GM12872 (cell line): ENCODE measurements around the gene NHLH1.

Experiments used
- TF ChIP-seq, protein P1 (sequence below): IDR thresholded peaks from 3 replicates; pipeline ENCODE4 v1.5.1; 2011; ENCODE audit warnings: low read depth, mild to moderate bottlenecking, low read length, moderate library complexity; ENCODE audit not compliant: insufficient read depth

The NHLH1 gene

DNA sequence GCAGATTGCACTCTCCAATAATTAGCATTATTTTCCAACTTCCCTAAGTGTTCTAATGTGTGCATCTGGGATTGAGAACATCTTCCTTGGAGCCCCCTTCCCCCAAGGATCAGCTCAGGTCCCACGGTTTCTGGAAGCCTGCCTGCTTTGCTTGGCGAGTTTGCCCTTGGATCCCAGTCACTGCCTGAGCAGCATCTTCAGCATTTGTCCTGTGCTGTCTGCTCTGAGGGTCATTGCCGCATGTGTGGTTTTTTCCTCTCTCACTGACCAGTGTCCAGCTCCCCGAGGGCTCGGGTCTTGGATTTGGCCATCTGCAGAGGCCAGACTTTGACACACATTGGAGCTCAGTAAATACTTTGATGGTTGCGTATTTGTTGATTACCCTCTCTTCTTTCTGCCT lies 51.6 kb downstream of the NHLH1 start:
- TF ChIP-seq, protein P1, sequence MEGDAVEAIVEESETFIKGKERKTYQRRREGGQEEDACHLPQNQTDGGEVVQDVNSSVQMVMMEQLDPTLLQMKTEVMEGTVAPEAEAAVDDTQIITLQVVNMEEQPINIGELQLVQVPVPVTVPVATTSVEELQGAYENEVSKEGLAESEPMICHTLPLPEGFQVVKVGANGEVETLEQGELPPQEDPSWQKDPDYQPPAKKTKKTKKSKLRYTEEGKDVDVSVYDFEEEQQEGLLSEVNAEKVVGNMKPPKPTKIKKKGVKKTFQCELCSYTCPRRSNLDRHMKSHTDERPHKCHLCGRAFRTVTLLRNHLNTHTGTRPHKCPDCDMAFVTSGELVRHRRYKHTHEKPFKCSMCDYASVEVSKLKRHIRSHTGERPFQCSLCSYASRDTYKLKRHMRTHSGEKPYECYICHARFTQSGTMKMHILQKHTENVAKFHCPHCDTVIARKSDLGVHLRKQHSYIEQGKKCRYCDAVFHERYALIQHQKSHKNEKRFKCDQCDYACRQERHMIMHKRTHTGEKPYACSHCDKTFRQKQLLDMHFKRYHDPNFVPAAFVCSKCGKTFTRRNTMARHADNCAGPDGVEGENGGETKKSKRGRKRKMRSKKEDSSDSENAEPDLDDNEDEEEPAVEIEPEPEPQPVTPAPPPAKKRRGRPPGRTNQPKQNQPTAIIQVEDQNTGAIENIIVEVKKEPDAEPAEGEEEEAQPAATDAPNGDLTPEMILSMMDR: no peak

DNA sequence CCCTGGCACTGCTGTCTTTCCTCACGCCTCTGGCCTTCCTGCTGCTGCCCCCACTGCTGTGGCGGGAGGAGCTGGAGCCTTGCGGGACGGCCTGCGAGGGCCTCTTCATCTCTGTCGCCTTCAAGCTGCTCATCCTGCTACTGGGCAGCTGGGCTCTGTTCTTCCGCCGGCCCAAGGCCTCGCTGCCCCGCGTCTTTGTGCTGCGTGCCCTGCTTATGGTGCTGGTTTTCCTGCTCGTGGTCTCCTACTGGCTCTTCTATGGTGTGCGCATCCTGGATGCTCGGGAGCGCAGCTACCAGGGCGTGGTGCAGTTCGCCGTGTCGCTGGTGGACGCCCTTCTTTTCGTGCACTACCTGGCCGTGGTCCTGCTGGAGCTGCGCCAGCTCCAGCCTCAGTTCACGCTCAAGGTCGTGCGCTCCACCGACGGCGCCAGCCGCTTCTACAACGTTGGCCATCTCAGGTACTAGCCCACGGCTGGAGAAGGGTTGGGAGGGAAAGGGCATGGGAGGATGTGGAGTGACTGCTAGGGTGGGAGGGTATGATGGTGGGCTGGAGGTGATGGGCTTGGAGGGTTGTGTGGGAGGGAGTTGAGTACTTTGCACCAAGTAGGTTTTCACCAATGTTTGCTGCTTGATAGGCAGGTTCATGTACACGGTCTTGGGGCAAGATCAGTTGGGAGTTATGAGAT lies 52.4 kb downstream of the NHLH1 start:
- TF ChIP-seq, protein P1: no peak

DNA sequence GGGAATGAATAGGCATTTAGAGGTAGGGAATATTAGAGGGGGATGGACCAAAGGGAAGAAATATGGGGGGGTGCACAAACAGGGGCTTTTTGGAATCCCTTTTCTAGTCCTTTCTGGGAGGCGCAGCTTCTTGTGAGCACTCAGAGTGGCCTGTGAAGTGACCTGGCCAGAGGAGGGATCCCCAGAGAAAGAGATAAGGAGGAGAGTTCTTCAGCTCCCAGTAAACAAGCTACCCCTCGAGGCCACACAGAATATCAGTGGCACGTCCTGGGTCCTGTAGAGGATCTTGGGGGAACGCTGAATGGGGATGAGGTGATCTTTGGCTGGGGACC lies 52.9 kb downstream of the NHLH1 start:
- TF ChIP-seq, protein P1: no peak

DNA sequence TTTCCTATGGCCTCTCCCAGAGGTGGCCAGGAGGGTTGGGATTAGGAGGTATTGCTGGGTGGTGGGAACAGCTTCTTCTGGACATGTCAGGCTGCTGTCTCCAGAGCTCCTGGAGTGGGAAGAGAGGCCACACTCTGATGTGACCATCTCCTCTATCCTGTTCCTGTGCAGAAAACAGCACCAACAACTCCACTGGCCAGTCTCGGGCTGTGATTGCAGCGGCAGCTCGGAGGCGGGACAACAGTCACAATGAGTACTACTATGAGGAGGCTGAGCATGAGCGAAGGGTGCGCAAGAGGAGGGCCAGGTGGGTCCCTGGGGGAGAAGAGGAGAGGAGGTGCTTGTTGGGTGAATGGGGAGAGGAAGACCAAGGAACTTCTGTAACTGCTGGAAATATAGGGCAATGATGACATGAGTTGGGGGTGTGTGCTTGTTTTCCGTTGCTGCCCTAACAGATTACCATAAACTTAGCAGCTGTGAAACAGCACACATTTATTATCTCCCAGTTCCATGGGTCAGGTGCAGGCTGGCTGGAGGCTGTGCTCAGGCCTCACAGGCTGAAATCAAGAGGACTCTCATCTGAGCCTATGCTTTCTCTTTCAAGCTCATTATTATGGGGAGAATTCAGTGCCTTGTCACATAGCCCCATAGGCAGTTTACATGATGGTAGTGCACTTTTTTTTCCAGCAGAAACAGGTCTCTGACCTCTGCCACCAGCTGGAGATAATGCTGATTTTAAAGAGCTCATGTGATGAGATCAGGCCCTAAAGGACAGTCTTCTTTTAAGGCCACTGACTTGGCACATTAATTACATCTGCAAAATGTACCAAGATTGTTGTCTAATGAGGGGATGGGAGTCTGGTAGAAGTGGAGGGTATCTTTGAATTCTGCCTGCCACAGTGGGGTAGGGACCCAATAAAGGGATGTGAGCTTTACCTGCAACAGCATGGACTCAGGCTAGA lies 54.3 kb downstream of the NHLH1 start:
- TF ChIP-seq, protein P1: no peak

DNA sequence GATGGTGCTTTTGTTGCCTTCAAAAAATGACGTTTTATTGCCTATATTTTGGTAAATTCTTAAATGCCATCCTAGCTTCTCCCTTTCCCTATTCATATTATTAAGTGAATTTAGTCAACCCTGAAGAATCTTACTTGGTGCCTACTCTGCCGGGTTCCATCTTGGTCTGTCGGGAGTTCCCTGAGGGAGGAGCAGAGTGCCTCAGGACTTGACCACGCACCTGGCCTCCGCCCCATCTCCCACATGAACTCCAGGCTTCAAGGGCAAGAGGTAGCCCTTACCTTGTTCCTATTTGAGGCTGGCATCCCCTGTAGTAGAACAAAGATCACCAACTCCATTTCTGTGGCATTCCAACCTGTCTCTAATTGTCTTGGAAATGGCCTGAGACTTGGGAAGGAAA lies 55.0 kb downstream of the NHLH1 start:
- TF ChIP-seq, protein P1: no peak
